Glutamatergic neuron (in vitro differentiated cells): Measurements from ENCODE around the gene BAG2. TPM values are rescaled to one million over a fixed set of nuclear protein-coding genes. Genes with fewer than 3 reads are reported as not detected.
A peak's percentile ranks its signal among the peaks of the same experiment; 100 is the strongest.

Source experiments
- DNase-seq: peaks from one replicate; pipeline ENCODE4 v3.0.0; 2022
- H3K27ac Mint-ChIP-seq: one replicate; pipeline ENCODE4 v1.8.0; 2020; ENCODE audit warnings: mild to moderate bottlenecking, mixed read lengths, inconsistent platforms; ENCODE audit not compliant: unreplicated experiment
- H3K27me3 Mint-ChIP-seq: one replicate; pipeline ENCODE4 v1.8.0; 2020; ENCODE audit warnings: mild to moderate bottlenecking, moderate library complexity, mixed read lengths, inconsistent platforms; ENCODE audit not compliant: unreplicated experiment
- H3K36me3 Mint-ChIP-seq: one replicate; pipeline ENCODE4 v1.8.0; 2020; ENCODE audit warnings: mild to moderate bottlenecking, mixed read lengths, inconsistent platforms; ENCODE audit not compliant: unreplicated experiment
- H3K4me1 Mint-ChIP-seq: one replicate; pipeline ENCODE4 v1.8.0; 2020; ENCODE audit warnings: mild to moderate bottlenecking, low read depth, mixed read lengths, inconsistent platforms; ENCODE audit not compliant: unreplicated experiment
- H3K4me3 Mint-ChIP-seq: one replicate; pipeline ENCODE4 v1.8.0; 2020; ENCODE audit warnings: mild to moderate bottlenecking, mixed read lengths, inconsistent platforms; ENCODE audit not compliant: unreplicated experiment
- H3K9me3 Mint-ChIP-seq: one replicate; pipeline ENCODE4 v1.8.0; 2020; ENCODE audit warnings: mild to moderate bottlenecking, moderate library complexity, mixed read lengths, inconsistent platforms; ENCODE audit not compliant: unreplicated experiment
- total RNA-seq: library from RNA; stranded (reverse); fragmentation: NEBNext Ultra II Directional; extraction: Animal tissue kit (Norgen Biotek cat#: 25700); gene quantifications from one replicate; pipeline ENCODE4 v1.2.1, GENCODE V29; 2021; ENCODE audit not compliant: unreplicated experiment
- TF ChIP-seq, protein P1 (sequence below): fragments of 200-600 bp; sonication (generic); IDR thresholded peaks from one replicate; pipeline ENCODE4 v1.5.0; 2021; ENCODE audit not compliant: partially characterized antibody, unreplicated experiment

Gene BAG2
- total RNA-seq, 1 donor from 2014 or later, result 1.2 TPM

- Mint-ChIP-seq H3K4me3 (no peak overlapping the region), H3K36me3 (no peaks in the 10 kb centered on the region), H3K9me3 (peaks cover 1% of the 10 kb centered on the region), H3K27ac (no peak overlapping the region), H3K27me3 (no peaks in the 10 kb centered on the region), H3K4me1 (no peaks in the 10 kb centered on the region)
- TF ChIP-seq, protein P1, sequence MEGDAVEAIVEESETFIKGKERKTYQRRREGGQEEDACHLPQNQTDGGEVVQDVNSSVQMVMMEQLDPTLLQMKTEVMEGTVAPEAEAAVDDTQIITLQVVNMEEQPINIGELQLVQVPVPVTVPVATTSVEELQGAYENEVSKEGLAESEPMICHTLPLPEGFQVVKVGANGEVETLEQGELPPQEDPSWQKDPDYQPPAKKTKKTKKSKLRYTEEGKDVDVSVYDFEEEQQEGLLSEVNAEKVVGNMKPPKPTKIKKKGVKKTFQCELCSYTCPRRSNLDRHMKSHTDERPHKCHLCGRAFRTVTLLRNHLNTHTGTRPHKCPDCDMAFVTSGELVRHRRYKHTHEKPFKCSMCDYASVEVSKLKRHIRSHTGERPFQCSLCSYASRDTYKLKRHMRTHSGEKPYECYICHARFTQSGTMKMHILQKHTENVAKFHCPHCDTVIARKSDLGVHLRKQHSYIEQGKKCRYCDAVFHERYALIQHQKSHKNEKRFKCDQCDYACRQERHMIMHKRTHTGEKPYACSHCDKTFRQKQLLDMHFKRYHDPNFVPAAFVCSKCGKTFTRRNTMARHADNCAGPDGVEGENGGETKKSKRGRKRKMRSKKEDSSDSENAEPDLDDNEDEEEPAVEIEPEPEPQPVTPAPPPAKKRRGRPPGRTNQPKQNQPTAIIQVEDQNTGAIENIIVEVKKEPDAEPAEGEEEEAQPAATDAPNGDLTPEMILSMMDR, result no peak
- no peak for DNase-seq
Observed at GRCh38 chr6:57162028-57162427, 10.1 kb upstream of the BAG2 start.

GRCh38 chr6:57162516-57162915 lies 9.6 kb upstream of the BAG2 start:
- no peak for DNase-seq
- Mint-ChIP-seq H3K9me3 (peaks cover 1% of the 10 kb centered on the region), H3K36me3 (no peaks in the 10 kb centered on the region), H3K4me1 (no peaks in the 10 kb centered on the region), H3K27me3 (no peaks in the 10 kb centered on the region), H3K27ac (no peak overlapping the region), H3K4me3 (no peak overlapping the region)
- TF ChIP-seq, protein P1, result no peak

- peaks cover 1% of the 10 kb centered on the region for H3K9me3 Mint-ChIP-seq
- no peak for DNase-seq
- TF ChIP-seq, protein P1, result no peak
- no peak overlapping the region for H3K4me3 Mint-ChIP-seq
- no peak overlapping the region for H3K27ac Mint-ChIP-seq
- H3K4me1 Mint-ChIP-seq, result no peaks in the 10 kb centered on the region
- H3K27me3 Mint-ChIP-seq, result no peaks in the 10 kb centered on the region
- H3K36me3 Mint-ChIP-seq, result no peaks in the 10 kb centered on the region
Observed at GRCh38 chr6:57163956-57164355, 8.2 kb upstream of the BAG2 start.

DNA sequence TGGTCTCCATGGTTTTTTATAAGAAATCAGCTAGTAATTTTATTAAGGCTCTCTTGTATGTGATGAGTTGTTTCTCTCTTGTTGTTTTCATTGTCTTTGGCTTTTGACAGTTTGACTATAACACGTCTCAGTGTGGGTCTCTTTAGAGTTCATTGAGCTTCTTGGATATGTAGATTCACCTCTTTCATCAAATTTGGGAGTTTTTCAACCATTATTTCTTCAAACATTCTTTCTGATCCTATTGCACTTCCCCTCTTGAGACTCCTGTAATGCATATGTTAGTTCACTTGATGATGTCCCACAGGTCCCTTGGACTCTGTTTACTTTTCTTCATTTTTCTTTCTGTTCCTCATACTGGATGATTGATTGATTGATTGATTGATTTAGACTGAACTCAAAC lies 7.0 kb upstream of the BAG2 start:
- Mint-ChIP-seq H3K27ac (no peak overlapping the region), H3K4me1 (no peaks in the 10 kb centered on the region), H3K27me3 (no peaks in the 10 kb centered on the region), H3K36me3 (no peaks in the 10 kb centered on the region), H3K4me3 (no peak overlapping the region), H3K9me3 (peaks cover 1% of the 10 kb centered on the region)
- TF ChIP-seq, protein P1, result no peak
- DNase-seq, result no peak

DNA sequence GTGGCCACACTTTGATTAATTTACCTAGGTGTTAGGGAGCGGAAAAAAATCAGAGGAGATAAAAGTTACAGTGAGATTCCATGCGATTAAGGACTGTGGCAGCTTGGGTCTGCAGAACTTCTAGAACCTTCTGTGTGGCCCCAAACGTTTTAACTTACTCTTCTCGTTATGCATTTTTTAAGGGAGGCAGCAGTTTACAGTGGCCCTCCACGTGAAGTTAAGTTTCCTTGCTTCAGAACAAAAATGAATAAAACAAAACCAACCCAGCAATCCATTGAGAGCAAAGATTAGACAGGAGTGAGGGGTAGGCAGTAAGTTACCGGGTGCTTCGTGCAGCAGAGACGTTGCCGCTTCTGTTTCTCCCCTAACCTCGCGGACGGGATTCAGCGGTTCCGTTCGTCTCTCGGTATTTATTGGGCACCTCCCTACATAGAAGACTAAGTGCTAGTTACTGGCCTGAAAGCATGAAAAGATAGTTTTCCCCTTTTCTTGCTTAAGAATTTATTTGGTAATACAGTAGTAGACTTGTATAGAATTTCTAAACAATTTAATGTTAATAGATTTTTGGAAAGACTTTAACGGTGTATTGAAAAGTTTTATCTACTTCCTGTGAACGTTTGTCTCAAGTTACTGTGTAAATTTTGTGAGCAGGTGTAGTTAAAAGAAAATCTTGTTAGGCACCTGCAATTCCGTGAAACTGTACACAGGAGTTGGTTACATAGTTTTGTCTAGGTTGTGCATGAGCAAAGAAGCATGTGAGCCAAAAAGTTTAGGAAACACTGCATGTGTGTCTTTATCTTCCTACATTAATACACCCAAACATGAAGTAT lies 1.1 kb downstream of the BAG2 start:
- peak overlapping the region; percentile 50 for H3K27ac Mint-ChIP-seq

More for the DNA sequence above, 1.1 kb downstream of the BAG2 start:
- H3K4me1 Mint-ChIP-seq, result no peaks in the 10 kb centered on the region
- no peaks in the 10 kb centered on the region for H3K27me3 Mint-ChIP-seq
- peaks cover 2% of the 10 kb centered on the region for H3K9me3 Mint-ChIP-seq
- TF ChIP-seq, protein P1, result no peak
- DNase-seq, result no peak
- no peaks in the 10 kb centered on the region for H3K36me3 Mint-ChIP-seq
- H3K4me3 Mint-ChIP-seq, result peak overlapping the region; percentile 96
